ENCODE data around the gene HSPG2.
"Not testable (repeated sequence)": the region's sequence is repeated elsewhere in the genome, so short reads cannot be mapped to it uniquely, and the experiment has no call there.

Gene HSPG2

DNA sequence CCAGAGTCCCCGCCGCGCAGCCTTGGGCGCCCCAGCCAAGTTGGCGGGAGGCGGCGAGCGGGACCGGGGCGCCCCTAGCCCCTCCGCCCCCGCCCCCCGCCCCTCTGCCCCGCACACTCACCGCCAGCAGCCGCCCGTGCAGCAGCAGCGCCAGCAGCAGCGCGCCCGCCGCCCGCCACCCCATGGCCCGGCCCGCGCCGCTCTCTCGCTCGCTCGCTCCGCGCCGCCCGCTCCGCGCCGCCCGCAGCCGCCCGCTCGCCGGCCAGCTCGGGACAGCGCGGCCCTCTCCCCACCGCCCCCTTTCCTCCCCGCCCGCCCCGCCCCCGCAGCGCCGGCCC, at the start of gene HSPG2:
TSS of gene HSPG2 (minus strand) at position 277 of the 338 bp plus-strand sequence. CDS start at position 184, 93 bp downstream.
- no peak for DNase-seq

DNA sequence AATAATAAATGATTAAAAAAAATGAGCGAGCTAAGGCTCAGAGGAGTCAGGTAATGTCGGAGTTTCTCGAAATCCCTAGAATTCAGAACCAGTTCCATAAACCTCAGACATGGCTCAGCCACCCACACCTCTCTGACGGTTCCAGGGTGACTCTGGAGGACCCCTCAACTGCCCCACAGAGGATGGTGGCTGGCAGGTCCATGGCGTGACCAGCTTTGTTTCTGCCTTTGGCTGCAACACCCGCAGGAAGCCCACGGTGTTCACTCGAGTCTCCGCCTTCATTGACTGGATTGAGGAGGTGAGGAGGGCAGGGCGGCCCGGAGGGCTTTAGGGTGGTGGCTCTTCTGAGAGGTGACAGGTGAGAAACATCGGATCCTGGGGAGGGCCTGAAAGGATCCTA, 49.3 kb upstream of the HSPG2 start:
- DNase-seq = not testable (repeated sequence)

- not testable (repeated sequence) for DNase-seq
These were observed 48.8 kb upstream of the HSPG2 start for GRCh38 chr1:21985893-21986292.

- not testable (repeated sequence) for DNase-seq
These were observed 46.4 kb upstream of the HSPG2 start for GRCh38 chr1:21983539-21983938.

DNA sequence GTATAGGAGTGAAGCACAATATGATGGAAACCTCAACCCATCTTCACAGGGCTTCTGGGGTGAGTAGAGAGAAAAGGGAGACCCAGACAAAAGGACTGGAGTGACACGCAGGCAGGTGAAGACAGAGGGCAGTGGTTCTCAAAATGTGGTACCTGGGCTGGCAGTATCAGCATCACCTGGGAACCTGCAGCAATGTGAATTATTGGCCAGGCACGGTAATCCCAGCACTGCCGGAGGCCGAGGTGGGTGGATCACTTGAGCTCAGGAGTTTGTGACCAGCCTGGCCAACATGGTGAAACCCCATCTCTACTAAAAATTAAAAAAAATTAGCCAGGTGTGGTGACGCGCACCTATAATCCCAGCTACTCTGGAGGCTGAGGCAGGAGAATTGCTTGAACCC, 45.0 kb upstream of the HSPG2 start:
- not testable (repeated sequence) for DNase-seq

GRCh38 chr1:21981253-21981652, 44.1 kb upstream of the HSPG2 start:
- DNase-seq = not testable (repeated sequence)

DNA sequence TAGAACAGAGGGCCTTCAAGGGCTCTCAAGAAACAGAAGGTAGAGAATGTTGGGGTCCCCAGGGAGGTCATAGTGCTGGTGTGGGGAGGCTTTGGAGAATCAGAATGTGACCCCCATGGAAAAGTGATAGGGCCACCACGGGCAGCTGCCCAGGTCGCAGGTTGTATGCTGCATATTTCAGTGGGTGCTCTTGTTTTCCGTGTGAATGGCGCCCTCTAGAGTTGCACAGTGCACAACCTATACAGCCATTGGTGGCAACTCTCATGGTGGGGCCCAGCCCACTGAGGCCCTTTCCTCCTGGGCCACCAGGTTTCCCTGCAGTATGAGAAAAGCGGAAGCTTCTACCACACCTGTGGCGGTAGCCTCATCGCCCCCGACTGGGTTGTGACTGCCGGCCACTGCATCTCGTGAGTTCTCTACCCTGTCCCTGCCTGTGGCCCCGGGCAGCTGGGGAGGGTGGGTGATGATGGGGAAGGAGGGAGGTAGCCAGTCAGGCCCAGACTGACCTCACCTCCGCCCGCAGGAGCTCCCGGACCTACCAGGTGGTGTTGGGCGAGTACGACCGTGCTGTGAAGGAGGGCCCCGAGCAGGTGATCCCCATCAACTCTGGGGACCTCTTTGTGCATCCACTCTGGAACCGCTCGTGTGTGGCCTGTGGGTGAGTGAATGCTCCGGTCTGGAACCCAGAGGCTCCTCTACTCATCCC, 43.6 kb upstream of the HSPG2 start:
- peak; percentile 37 for DNase-seq

DNA sequence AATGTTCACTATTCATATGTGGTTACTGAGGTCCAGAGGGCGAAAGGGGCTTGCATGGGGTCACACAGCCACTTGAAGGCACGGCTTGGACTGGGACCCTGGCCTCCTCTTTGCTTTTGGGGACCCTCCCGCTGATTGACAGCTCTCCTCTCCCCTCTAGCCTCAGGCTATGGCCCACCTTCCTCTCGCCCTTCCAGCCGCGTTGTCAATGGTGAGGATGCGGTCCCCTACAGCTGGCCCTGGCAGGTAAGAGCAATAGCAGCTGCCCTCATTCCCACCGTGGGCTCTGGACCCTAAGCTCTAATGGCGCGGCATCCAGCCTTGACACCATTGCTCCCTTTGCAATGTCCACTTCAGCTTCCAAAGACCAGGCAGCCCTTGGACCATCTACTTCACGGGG, 41.1 kb upstream of the HSPG2 start:
- not testable (repeated sequence) for DNase-seq

DNA sequence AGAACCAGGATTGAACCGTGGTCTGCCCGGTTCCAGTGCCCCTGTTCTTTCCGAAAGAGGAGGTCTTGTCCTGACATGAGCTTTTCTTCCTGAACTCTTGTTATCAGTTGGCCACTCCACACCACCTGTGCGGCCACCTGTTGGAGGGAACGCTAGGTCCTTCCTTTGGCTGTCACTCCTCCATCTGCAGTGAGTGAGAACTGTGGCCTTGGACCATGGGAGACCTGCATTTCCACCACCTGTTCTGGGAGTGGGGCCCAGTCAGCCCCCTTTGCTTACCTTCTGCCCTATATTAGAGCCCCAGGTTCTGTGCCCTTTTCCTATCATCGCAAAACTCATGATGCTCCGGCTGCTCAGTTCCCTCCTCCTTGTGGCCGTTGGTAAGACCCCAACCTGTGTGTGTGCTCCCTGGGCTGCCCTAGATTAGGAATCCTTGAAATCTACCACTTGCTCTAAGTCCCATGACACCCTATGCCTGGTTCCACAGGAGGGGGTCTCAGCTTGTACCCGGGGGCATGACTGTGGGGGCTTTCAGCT, 39.7 kb upstream of the HSPG2 start, which contains the start of gene CELA3B:
TSS of gene CELA3B (plus strand) at position 320 of the 537 bp plus-strand sequence. CDS start at position 338, 18 bp downstream.
- not testable (repeated sequence) for DNase-seq

- DNase-seq = not testable (repeated sequence)
These were observed 38.2 kb upstream of the HSPG2 start for GRCh38 chr1:21975296-21975695.

- not testable (repeated sequence) for DNase-seq
These were observed 37.6 kb upstream of the HSPG2 start for GRCh38 chr1:21974699-21975098.

DNA sequence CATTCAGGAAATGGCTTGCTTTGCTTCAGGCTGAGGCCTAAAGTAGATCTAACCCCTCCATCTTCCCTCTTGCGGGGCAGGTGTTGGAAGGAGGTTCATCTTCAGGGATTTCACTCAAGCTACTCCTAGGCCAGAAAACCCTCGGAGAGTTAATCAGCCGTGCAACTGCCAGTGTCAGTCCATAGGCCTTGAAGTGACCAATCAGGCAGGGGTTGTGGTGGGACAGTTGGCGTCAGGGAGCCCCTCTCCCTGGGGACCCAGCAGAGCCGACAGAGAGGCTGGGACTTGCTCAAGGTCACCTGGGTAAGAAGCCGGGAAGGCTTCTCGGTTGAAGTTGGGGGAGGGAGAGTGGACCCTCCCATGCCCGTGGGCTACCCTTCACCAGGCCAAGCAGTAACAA, 36.8 kb upstream of the HSPG2 start:
- not testable (repeated sequence) for DNase-seq

DNA sequence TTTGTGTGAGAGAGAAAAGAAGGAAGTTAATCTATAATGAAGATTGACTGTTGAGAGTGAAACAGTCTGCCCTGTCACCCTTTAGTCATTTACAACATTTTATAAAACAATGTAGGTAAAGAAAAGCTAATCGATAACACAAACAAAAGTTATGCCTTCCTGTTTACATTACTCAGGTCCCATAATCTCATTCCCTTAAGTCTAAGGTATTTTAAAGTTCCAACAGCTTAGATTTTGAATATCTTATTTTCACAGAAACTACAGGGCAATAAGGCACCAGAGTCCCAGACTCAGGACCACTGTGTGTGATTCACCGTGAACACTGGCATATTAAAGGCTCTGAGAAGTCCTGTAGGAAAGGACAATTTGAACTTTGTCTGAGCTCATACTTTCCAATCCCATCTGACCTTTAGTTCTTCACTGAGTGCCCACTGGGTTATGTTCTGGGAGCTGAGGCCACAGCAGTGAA, 35.9 kb upstream of the HSPG2 start:
- DNase-seq = not testable (repeated sequence)

DNA sequence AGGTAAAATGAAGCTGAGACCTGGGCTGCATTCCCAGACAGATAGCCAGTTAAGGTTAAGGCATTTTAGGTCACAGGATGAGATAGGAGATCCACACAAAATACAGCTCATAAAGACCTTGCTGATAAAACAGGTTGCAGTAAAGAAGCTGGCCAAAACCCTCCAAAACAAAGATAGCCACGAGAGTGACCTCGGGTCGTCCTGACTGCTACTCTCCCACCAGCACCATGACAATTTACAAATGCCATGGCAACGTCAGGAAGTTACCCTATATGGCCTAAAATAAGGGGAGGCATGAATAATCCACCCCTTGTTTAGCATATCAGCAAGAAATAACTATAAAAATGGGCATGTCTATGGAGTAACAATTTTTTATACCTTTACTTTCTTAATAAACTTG, 33.4 kb upstream of the HSPG2 start:
- not testable (repeated sequence) for DNase-seq

GRCh38 chr1:21969066-21969465, 32.0 kb upstream of the HSPG2 start:
- not testable (repeated sequence) for DNase-seq

- DNase-seq = not testable (repeated sequence)
These were observed 30.1 kb upstream of the HSPG2 start for GRCh38 chr1:21967216-21967615.

- no peak for DNase-seq
These were observed 29.3 kb upstream of the HSPG2 start for GRCh38 chr1:21966247-21967000.

DNA sequence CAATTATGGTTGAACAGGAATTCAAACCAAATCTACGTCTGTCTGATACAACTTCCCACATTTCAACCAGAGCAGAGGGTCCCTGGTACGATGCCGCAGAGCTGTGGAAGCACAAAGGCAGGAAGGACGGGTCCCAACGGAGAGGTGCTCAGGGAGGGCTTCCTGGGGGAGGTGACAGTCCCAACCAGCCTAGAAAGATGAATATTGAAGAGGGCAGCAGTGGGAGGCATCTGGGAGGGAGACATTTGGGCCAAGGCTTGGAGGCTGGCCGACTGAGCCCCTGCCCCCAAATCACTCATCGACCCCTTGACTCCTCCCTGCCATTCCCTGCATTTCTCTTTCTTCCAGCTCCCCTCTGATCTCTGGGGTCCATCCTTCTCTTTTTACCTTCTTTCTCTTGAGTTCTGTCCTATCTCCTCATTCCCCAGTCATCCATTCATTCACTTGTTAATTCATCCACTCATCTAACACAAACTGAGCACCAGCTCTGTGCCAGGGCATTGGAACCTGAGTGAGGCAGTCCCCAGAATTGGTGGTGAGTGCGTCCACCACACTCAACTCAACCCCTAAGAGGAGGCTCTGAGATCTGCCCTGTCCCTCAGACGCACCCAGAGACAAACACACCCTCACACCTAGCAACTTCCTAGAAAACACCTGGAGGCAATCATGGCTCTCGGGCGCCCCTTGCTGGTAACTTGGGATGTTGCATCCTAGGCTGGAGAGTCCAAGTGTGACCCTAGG, 26.5 kb upstream of the HSPG2 start:
- DNase-seq = peak; percentile 86

DNA sequence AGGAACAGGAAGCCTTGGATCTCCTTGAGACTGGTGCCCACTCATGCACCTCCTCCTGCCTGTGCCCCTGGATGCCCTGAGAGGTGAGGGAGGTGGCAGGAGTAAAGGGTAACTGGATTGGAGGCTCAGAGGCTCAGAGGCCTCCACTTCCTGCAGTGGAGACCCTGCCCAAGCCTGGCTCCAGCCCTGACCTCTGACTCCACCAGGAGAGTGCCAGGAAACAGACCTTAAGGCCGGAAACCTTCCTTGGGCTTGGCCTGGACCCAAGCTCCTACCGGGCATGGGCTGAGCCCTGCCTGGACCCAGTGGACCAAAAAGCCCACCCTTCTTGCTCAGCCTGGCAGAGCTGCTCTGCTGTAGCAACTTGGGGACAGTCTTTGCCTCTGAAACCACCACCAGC, 24.7 kb upstream of the HSPG2 start:
- no peak for DNase-seq

DNA sequence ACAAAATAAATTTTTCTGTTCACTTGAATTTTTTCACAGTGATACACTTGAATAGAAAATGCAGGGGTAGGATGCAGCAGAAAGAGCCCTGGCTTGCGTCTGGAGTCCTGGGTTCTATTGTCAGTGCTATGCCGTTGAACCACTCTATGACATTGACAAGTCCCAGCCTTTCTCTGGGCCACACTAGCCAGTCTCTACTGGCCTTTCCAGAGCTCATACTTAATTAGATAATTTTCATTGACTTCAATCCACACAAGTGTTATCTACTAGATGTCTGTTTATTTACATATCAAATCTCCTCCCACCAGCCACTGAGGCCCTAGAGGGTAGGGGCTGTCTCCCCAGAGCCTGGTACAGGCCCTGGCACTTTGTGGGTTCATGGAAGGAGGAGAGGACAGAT, 24.2 kb upstream of the HSPG2 start:
- no peak for DNase-seq

DNA sequence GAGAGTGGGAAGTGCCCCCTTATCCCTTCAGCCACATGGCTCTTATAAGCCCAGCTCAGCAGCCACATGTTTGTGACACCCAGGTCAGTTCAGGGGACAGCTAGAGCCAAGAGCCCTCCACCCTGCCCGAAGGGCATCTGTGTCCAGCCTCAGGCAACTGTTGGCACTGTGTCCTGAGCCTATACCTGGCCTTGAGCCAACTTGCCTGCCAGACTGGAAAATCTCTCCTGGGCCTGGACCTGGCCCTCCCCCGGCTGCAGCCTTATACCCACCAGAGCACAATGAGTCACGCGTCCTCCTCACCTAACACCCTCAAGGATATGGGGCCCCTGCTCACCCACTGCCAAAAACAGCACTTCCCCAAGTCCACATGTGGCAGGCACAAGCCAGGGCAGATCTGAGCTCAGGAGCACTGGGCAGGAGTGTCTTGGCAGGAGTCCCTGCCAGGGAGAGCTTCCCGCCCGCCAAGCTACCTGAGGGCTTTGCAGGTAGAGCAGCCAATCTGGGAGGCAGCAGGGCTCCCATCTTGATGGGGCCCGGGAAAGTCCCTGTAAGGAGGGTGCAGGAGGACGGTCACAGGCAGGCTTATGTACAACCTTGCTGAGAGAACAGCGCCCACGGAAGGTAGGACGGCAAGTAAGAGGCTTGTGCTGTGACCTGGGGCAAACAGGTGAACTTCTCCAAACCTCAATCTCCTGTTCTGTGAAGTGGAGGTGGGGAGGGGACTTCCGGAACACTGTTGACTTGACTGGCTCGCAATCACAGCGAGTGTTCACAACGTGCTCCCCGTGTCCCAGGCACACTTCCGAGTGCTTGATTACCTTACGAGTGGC, 19.8 kb upstream of the HSPG2 start:
- DNase-seq = peak; percentile 22
